NCI-H524 (cell line): ENCODE measurements around the gene MSI2.
A peak's percentile ranks its signal among the peaks of the same experiment; 100 is the strongest.

ENCODE experiments used
- DNase-seq, 2 experiments: peaks; one replicate each; lab custom pipeline; 2025; lab: John Stamatoyannopoulos, UW

MSI2 gene

DNA sequence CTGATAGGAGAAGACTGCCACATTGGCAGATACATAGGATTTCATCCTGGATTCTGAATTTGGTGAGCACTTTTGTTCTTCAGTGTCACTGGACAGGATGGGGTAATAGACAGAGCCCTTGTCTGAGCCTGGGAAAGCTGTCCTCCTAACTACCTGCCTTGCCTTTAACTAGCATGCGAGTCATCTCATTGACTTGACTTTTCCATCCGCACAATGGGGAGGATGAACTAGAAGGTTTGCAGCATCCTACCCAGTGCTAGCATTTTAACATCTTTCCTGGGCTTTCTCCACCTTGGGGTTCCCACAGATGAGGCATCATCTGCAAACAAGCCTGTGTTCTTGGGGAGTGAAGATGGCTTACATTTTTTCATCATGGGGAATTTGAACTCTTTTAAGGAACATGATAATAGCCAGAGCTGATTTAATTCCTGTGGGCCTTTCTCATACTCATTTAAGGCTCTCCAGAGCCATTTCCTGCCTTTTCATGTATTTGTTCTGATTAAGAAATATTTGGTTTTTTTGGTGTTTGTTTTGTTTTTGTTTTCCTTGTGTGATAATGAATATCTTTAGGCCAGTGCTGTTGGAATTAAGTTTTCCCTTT lies 139.5 kb downstream of the MSI2 start:
- DNase-seq: no peak

DNA sequence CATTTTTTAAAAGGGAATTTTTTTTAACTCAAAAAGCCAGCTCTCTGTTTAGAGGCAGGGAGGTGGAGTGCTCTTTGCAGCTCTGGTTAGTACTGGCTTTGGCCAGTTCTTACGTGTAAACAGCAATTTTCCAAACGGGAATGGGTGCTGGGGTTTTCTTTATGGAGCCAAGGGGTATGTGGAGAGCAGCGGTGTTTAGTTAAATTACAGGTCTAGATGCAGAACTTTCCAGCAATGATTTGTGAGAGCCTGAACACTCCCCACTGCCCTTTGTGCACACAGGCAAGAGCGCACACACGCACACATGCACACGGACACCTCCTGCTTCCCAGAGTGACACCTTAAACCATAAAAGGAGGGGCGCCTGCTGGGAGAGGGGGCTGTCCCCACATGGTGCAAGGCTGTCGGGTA lies 140.2 kb downstream of the MSI2 start:
- DNase-seq: peak in 1 of 2 experiments; percentile 88

DNA sequence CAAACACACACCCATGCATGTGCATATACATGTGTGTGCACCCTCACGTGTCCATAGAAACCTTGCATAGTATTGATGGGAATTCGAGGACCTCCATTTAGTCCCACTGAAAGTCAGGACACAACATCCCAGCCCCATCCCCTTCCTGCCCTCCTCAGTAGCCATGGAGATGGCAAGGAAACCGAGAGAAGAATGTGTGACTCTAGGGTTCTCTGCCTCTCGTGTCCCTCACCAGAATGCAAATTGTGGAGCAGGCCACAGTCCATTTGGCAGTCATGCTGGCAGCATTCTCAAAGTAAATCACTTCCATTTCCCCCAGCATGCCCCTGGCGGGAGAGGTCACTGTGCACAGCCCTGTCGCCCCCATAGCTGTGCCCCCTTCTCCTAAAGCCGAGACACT lies 141.1 kb downstream of the MSI2 start:
- DNase-seq: no peak

DNA sequence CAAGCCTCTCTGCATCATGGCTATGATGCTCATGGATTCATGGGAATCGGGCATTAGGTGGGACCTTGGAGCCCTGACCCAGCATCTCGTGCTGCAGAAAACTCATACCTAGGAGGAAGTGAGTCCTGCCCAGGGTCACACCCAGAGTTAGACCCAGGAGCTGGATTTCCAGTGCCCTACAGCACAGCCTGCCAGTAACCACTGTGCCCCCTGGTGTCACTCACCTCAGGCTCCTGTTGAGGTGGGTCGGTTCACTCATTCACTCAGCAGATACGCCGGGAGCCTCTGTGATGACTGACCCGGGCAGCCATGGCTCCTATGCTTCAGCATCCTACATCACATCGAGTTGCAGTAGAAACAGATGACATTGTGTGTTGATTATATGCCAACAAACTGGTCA lies 143.4 kb downstream of the MSI2 start:
- no peak for DNase-seq

DNA sequence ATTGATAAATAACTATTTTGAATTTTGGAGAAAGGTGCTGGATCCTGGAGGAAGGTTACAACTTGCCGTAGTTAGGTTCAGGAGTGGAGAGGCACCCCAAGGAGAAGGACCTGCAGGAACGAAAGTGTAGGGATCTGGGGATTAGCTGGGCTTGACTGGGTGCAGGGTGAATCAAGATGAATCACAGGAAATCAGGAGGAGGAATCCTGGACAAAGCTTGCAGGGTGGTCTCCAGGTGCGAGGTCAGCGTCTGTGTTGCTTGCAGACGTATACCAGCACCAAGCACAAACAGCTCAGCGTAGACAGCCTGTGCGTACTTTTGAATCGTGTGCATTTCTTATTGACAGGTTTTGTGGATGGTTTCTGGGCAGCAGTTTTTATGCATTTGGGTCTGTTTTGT lies 144.3 kb downstream of the MSI2 start:
- no peak for DNase-seq

DNA sequence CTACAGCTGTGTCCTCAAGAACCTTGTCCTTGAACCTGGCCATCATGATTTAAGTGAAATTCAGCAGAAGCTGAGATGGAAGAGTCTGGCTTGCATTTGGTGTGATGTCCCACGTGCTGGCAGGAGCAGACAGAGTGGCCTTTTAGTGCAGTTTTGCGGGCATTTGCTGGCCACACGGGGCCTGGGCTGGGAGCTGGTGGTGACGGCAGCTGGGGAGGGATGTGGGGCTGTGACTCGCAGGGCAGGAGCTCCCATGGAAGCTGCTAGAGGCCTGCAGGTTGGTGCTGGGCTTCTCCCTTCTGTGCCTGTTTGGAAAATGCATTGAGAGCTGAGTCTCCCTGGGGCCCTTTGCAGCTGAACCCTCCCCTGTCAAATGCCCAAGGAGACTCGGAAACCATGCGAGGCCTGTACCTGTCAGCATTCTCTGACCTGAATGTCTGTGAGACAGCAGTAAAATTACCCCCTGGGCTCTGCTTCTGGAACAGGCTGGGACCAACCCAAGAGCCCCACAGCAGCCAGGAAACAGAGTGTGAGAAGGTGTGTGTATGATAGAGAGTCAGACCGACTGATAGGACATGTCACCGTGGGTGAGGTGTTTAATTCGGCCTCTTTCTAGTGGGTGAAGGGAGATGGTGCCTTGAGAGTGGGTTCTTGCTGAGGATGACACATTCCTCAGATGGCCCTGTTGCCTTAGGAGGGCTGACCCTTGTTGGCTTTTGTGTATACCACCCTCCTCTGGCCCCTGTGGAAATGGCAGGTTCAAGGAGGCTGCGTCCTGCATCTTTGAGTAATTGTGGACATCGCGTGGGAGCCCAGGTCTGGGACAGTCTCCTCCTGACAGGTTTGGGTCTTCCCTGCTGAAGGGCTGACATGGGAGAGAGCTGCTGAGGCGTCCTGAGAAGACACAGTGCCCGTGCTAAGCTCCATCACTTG lies 145.5 kb downstream of the MSI2 start:
- DNase-seq: peak in 1 of 2 experiments; percentile 17

DNA sequence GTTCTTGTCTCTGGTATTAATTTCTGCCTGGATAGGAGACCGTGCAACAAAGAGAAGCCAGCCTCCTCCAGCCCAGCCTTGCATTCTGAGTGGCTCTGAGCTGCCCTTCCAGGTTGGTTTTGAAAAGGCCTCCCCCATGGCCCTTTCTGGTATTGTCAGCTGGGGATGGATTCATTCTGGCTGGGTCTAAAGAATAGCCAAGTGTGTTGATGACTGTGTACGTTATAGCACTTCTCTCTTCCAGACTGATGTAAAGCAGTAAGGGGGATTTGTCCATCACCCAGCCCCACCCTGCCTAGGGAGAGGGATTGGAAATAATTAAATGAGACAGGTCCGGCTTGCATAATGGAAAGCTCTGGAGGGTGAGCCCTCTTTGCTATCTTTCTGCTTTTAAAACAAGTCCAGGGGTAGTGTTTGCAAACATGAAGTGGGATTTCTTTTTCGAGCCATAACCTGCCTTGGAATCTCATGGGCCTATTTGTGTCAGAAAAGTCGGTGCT lies 146.4 kb downstream of the MSI2 start:
- DNase-seq: no peak

DNA sequence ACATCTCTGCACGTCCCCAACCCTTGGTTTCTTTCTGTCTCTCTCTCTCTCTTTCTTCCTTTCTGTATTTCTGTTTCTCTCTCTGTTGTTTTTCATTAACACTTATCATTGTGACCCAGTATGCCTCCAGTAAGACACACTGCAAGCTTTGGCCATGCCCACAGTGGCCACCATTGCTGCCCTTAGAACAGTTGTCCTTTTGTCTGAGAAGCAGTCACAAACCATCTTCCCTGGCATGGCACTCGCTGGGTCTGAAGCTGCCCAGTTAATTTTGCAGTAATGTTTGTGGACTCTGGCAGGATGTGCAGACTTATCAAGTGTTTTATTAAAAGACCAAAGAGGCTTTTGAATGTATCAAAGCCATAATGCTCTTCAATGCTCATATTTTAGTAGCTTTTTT lies 146.9 kb downstream of the MSI2 start:
- no peak for DNase-seq

DNA sequence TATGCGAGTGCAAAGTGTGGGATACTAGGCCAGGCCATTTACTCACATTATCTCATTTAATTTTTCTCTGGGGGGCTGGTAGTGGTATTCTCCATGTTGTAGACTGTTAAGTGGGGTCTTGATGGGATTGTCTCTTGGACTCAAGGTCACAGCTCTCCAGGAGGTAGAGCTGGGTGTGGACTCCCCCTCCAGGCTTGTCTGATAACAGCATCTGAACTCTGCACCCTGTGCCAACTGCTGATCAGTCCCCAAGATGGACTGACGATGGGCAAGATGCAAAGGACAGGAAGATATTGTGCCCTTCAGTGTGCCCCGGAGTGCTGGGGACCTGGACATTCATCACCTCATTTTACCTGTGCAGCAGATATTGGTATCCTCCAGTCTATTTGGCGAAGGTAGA lies 147.8 kb downstream of the MSI2 start:
- peak in 1 of 2 experiments; percentile 29 for DNase-seq

DNA sequence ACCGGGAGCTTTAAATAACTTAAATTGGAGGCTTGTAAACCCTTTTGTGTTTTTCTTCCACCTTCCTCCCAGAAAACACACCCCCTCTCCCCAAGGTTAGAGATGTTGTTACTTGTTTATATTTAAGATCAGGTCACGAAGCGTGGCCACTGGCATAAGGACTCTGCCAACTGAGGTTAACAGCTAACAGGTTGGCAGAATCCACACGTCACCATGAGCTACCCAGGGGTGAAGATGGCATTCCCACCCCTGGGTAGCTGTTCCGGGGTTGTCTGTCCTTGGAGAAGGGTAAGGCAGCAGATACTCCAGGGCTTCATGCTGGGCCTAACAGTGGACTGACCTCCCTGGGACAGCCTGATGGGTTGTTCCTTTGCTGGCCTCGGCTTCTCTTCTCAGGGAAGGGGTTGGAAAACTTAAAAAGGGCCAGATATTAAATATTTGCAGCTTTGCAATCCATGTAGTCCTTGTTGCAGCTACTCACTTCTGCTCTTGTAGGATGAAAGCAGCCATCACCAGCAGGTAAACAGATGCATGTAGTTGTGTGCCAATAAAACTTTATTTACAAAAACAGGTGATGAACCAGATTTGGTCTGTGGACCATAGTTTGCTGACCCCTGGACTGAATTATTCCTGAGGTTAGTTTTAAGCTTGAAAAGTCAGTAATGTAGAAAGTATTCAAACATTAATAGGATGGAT lies 148.6 kb downstream of the MSI2 start:
- DNase-seq: no peak

DNA sequence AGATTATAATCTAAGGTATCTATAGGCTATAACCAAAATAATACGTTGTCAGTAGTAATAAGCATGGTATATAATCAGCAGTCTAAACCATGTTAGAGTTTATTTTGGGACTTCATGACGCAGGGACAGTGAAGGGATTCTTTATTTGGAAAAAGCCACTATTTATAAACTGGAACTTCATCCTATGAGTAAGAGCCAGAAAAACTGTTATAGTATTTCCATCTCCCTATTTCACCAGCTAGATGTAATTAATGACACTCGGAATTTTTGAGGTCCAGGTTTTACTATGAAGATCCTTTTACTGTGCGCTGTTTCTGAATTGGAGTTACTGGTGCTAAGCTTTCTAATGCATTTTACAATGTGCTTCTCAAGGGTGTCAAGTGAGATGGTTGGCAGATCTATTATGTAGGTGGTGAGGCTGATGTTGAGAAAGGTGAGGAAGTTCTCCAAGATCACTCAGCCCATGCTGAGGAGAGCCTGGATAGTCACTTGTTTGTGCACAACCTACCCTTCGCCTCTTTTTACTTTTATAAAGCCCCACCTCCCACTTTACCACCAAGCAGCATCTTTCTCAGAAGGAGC lies 149.3 kb downstream of the MSI2 start:
- DNase-seq: no peak

DNA sequence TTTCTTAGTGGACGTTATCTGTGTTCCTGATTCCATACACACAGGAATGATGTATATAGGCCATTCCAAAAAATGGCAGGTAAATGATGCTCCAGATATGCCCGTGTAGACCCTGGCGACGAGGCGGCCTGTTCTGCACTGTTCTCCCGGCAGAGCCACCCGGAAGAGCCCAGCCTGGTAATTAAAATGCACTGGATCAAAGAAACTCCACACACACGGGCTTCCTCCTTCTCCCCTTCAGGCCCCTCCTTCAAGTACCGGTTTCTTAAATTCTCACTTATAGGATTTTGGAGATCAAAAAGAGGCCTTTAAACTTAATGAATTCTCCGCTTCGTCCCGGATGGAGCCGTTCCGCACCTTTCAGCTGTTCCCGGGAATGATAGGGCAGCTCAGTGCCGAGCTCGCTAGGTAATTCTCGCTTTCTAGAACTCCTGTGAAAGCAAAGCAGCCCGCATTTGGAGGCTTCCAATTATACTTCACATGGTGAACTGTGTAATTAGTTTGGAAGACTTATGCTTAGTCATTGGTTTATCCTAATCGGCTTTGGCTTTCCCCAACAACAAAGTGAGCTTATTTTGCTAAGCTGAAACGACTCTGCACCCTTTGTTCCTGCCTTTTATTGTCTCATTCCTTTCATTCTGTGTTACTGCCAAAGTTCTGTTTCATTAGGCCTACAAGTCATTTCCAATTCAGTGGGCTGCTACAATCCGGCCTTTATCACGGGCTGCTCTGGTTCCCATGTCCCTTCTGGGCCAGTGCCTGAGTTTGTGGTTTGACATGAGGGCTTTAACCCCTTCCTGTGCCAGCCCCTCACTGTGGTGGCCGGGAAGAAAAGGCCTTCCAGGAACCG lies 150.0 kb downstream of the MSI2 start:
- peak; percentile 29 to 61 for DNase-seq

DNA sequence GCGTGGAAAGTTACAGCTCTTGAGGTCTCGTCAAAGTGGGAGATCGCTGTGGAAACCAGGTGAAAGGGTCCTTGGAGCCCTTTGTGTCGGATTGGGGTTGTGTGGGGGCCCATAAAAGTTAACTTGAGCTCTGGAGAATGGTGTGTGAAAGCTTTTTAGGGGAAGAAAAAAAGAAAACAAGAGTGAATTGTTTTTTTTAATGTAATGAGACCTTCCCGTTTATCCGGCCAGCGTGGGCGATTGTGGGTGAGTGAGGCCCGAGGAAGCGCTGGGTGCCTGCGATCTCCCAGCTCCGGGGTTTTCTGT lies 150.6 kb downstream of the MSI2 start:
- DNase-seq: no peak

DNA sequence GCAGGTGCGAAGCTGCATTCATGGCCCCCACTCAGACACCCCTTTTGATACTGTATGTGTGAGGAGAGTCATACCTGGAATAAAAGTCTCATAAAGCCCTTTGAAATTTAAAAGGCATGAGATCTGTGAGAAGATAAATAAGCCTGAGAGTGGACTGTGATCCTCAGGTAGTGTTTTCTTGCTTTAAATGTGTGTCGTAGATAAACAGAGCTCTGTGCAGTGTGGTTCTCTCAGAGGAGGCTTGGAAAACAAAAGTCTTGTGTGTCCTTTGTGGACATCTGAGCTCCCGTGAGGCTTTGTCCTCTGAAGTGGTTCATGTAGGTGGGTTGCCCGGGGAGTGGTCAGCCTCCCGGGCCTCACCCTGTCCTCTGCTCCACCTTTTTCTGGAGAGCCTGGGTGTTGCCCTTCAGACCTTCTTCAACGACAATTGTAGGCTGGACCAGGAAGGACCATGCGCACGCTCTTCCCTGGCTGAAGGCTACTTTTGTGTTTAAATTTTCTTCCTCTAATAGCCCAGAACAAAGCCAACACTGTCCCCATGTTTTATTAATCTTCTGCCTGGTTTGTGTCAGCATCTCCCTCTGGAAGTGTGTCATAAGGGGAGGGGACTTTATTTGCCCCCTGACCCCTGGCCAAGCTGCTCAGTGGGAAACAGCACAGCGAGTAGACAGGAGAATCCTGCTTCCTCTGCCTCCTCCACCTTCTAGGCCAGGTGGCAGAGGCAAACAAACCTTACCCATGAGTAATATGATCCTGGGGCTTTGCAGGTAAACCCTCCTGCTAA lies 151.2 kb downstream of the MSI2 start:
- DNase-seq: no peak

DNA sequence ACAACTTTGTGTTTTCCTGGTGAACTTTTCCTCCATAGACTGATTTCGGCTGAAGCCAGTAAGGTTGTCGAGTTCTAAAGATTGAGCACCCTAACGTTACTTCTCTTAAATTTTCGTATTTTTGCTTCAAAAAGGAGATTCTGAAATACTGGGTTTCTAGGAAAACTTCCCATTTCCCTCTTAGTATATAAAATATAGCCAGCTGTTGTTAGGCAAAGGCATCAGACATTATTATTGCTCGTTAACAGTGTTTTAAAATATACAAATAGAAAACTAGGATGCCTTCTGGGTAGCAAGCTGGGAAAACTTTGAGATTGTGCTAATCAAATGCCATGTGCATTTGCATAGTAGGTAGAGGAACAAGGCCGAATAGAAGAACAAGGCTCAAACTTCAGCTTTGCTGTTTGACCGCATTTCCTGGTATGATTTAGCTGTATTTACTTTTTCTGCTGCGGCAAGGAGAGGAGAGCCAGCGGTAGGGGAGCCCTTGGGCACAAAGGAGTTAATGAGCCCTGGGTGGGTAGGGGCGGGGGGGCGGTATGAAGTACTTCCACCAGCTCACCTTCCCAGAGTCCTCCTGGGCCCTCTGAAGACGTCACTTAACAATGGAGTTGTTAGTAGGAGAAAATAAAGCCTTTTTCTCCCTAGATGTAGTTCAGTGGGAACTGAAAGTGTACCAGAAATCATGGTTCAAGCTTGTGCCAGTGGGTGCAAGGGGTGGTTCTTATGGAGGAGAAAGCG lies 151.9 kb downstream of the MSI2 start:
- no peak for DNase-seq

DNA sequence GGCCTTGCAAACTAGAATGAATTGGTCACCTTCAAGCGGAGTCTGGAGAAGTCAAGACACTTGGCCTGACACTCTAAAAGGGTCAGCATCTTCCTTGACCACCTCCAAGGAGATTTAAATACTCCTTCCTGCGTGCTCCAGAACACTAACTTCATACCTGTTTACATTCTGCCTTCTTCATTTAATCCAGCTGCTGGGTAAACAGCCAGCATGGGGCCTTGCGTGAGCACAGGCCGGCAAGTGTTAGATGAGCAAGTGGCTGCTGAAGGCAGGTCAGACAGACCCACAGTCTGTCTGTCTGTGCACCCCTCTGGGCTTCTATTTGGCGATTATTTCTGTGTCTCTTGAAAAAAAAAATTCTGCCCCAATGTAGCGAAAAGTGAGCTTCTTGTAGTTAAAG lies 153.8 kb downstream of the MSI2 start:
- no peak for DNase-seq

DNA sequence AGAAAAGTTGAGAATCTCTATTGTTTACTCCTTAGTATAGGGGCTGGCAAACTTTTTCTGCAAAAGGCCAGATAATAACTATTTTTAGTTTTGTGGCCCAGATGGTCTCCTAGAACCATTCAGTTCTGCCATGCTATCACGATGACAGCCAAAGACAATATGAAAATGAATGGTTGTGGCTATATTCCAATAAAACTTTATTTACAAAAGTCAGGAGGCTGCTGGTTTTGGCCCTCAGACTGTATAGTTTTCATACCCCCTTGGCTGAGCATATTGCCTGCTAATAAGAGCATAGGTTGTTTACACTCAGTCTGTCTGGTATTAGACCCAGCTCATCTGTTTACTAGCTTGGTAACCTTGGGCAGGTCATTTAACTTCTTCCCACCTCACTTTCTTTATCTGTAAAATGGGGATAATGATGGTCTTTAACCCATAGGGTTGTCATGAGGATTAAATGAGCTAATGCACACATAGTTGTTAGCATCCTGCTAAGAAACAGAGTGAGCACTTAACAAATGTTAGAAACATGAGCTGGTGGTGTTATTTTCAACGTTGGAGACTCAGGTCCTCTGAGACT lies 156.3 kb downstream of the MSI2 start:
- DNase-seq: no peak

DNA sequence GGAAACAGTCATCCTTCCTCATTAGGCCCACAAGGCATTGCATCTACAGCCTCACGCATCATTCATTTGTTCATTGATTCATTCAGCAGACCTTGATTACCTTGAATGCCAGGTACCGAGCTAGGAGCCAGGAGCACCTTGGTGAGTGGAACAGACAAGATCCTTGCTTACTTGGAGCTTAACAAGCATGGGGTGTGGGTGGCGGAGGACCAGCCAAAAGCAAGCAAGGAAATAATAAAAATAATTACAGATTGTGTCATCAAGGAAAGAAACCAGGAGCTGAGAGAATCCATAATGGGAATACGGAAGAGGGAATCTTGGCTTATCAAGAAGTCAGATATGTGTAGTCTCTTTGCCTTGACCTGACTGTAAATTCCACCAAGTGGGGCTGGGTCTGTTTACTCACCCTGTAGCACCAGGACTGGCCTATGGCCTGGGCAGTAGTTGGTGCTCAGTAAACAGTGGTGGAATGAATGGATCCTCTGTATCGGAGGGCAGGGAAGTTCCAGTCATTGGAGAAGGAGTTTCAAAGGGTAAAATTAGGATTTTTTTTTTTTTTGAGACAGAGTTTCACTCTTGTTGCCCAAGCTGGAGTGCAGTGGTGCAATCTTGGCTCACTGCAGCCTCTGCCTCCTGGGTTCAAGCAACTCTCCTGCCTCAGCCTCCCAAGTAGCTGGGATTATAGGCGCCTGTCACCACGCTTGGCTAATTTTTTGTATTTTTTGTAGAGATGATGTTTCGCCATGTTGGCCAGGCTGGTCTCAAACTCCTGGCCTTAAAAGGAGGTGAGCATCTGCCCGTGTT lies 157.7 kb downstream of the MSI2 start:
- no peak for DNase-seq

DNA sequence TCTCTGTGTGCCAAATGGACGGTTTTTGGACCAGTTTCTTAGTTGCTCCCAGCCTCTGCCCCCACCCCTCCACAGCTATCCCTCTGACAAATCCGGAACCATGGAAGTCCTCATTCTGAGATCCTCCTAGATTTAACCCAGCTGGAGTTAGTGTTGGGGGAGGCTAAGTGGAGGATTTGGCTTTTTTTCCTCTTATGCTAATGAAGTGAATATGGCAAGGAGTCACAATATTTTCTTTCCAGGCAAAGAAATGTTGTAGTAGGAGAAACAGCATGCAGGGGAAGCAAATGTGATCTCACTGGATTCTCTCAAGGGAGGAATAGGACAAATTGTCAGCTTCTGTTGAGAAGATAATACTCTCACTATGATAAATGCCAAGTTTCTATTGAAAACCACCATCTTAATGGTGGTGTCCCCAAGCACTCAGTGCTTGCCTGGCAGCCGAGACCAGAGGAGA lies 159.5 kb downstream of the MSI2 start:
- no peak for DNase-seq
